SW480 (cell line): ENCODE data around the gene C1QL3.

Experiments
- DNase-seq: peaks from one replicate; pipeline ENCODE4 v3.0.0-alpha.2; 2016; ENCODE audit warnings: low spot score

Gene C1QL3

GRCh38 chr10:16521311-16522016 is at the start of gene C1QL3:
Gene C1QL3 (minus strand): TSS chr10:16521879. CDS start chr10:16521065, 814 bp downstream.
- peak; percentile 12 for DNase-seq

- DNase-seq, result no peak
These were observed 49.1 kb upstream of the C1QL3 start for GRCh38 chr10:16570731-16571130.

GRCh38 chr10:16566202-16566805 is 44.6 kb upstream of the C1QL3 start:
- DNase-seq, result no peak

GRCh38 chr10:16565604-16566003 is 43.9 kb upstream of the C1QL3 start:
- no peak for DNase-seq

- no peak for DNase-seq
These were observed 41.2 kb upstream of the C1QL3 start for GRCh38 chr10:16562891-16563290.

- DNase-seq, result no peak
These were observed 37.6 kb upstream of the C1QL3 start for GRCh38 chr10:16559236-16559773.

- DNase-seq, result no peak
These were observed 26.3 kb upstream of the C1QL3 start for GRCh38 chr10:16547973-16548372.

GRCh38 chr10:16545116-16545736 is 23.5 kb upstream of the C1QL3 start:
- peak; percentile 53 for DNase-seq

- DNase-seq, result no peak
These were observed 22.9 kb upstream of the C1QL3 start for GRCh38 chr10:16544591-16544990.

- DNase-seq, result no peak
These were observed 22.4 kb upstream of the C1QL3 start for GRCh38 chr10:16544099-16544498.

- no peak for DNase-seq
These were observed 14.5 kb upstream of the C1QL3 start for GRCh38 chr10:16536155-16536554.

GRCh38 chr10:16529853-16530252 is 8.2 kb upstream of the C1QL3 start:
- DNase-seq, result no peak

GRCh38 chr10:16527452-16527851 is 5.8 kb upstream of the C1QL3 start:
- no peak for DNase-seq

GRCh38 chr10:16520900-16521299 is 779 bp downstream of the C1QL3 start:
- no peak for DNase-seq

GRCh38 chr10:16519908-16520861 is 1.5 kb downstream of the C1QL3 start:
- no peak for DNase-seq

GRCh38 chr10:16519250-16519907 is 2.3 kb downstream of the C1QL3 start:
- no peak for DNase-seq

- no peak for DNase-seq
These were observed 2.9 kb downstream of the C1QL3 start for GRCh38 chr10:16518822-16519221.

GRCh38 chr10:16510843-16511242 is 10.8 kb downstream of the C1QL3 start:
- DNase-seq, result no peak

- DNase-seq, result peak; percentile 18
These were observed 11.7 kb downstream of the C1QL3 start for GRCh38 chr10:16509996-16510395.

- DNase-seq, result no peak
These were observed 16.5 kb downstream of the C1QL3 start for GRCh38 chr10:16505161-16505560.

- no peak for DNase-seq
These were observed 23.8 kb downstream of the C1QL3 start for GRCh38 chr10:16497911-16498310.
